K562 (cell line): Measurements from ENCODE around the gene LIN28B. TPM values are rescaled to one million over a fixed set of nuclear protein-coding genes. Genes with fewer than 3 reads are reported as not detected.

Experiments used
- CREB3 ChIP-seq: fragments of 450-650 bp; conservative IDR thresholded peaks from 2 replicates; pipeline ENCODE4 v1.6.1; 2016; ENCODE audit warnings: missing genetic modification characterization, low read depth, mild to moderate bottlenecking, missing compliant biosample characterization, moderate library complexity
- FOXA3 ChIP-seq, 2 experiments: fragments of 450-650 bp in 1 of 2; sonication (generic) in 1 of 2; formaldehyde crosslinking; IDR thresholded peaks in 1 of 2; conservative IDR thresholded peaks in 1 of 2; 2 replicates each; pipeline versions ENCODE4 v1.4.0 to v1.8.0; 2020 to 2022; ENCODE audit warnings: mild to moderate bottlenecking in 2 of 2, missing genetic modification reagents in 1 of 2
- IFI16 ChIP-seq: fragments of 250-450 bp; sonication (Bioruptor Pico); IDR thresholded peaks from 2 replicates; pipeline ENCODE4 v2.1.2; 2022; ENCODE audit warnings: mild to moderate bottlenecking, inconsistent platforms
- NFIC ChIP-seq: fragments of 450-650 bp; IDR thresholded peaks from 2 replicates; pipeline ENCODE4 v1.6.1; 2017; ENCODE audit warnings: mild to moderate bottlenecking, inconsistent platforms
- POU5F1 ChIP-seq: fragments of 150-350 bp; IDR thresholded peaks from 2 replicates; pipeline ENCODE4 v1.6.1; 2014; ENCODE audit warnings: borderline replicate concordance, low read length, low read depth, mild to moderate bottlenecking; ENCODE audit not compliant: partially characterized antibody
- ZNF507 ChIP-seq: conservative IDR thresholded peaks from 2 replicates; pipeline ENCODE4 v1.6.1; 2017; ENCODE audit warnings: missing genetic modification characterization, missing compliant biosample characterization
- ZNF77 ChIP-seq: fragments of 250-450 bp; sonication (Bioruptor Pico); IDR thresholded peaks from 2 replicates; pipeline ENCODE4 v1.5.0; 2020
- polyA plus RNA-seq, 8 experiments: library from polyadenylated mRNA; depleted of rRNA in 4 of 8; stranded (reverse) in 5 of 8; unstranded in 3 of 8; fragments of >200 nt; fragmentation: Nextera tagmentation in 2 of 8; fragmentation: Illumina TruSeq in 1 of 8; extraction: Ambion mirVana in 2 of 8; extraction: Trizol in 1 of 8; gene quantifications; 2 replicates each; pipeline versions ENCODE4 v1.2.1 to v1.2.3, GENCODE V29; 2011 to 2014; ENCODE audit warnings: inconsistent platforms in 1 of 8, missing spikeins in 1 of 8
- total RNA-seq, 7 experiments: library from RNA; depleted of rRNA in 6 of 7; stranded (reverse); fragments of >200 nt in 6 of 7; fragmentation: Illumina TruSeq in 2 of 7; extraction: Trizol in 2 of 7; gene quantifications; 2 replicates each; pipeline versions ENCODE4 v1.2.1 to v1.2.3, GENCODE V29; 2011 to 2021; ENCODE audit warnings: low replicate concordance in 1 of 7
- TF ChIP-seq, protein P1 (sequence below), 2 experiments: fragments of 450-650 bp; formaldehyde crosslinking in 1 of 2; IDR thresholded peaks; 2 replicates each; pipeline versions ENCODE4 v1.4.0 to v1.6.1; 2014 to 2020; ENCODE audit warnings: mild to moderate bottlenecking in 2 of 2, borderline replicate concordance in 1 of 2, low read depth in 1 of 2
- TF ChIP-seq, protein P2 (sequence below): sonication (generic); formaldehyde crosslinking; IDR thresholded peaks from 2 replicates; pipeline ENCODE4 v1.8.1; 2023; ENCODE audit warnings: mild to moderate bottlenecking, missing genetic modification reagents

Gene LIN28B
- total and polyA plus RNA-seq, 9 of the 15 experiments (the other 6 are each of a cell fraction or from before 2014, with no cell fraction given): 20.9 to 77.3 (median 42.1) TPM

GRCh38 chr6:105091140-105091829 is 134.4 kb downstream of the LIN28B start (continued):
- TF ChIP-seq, protein P1, sequence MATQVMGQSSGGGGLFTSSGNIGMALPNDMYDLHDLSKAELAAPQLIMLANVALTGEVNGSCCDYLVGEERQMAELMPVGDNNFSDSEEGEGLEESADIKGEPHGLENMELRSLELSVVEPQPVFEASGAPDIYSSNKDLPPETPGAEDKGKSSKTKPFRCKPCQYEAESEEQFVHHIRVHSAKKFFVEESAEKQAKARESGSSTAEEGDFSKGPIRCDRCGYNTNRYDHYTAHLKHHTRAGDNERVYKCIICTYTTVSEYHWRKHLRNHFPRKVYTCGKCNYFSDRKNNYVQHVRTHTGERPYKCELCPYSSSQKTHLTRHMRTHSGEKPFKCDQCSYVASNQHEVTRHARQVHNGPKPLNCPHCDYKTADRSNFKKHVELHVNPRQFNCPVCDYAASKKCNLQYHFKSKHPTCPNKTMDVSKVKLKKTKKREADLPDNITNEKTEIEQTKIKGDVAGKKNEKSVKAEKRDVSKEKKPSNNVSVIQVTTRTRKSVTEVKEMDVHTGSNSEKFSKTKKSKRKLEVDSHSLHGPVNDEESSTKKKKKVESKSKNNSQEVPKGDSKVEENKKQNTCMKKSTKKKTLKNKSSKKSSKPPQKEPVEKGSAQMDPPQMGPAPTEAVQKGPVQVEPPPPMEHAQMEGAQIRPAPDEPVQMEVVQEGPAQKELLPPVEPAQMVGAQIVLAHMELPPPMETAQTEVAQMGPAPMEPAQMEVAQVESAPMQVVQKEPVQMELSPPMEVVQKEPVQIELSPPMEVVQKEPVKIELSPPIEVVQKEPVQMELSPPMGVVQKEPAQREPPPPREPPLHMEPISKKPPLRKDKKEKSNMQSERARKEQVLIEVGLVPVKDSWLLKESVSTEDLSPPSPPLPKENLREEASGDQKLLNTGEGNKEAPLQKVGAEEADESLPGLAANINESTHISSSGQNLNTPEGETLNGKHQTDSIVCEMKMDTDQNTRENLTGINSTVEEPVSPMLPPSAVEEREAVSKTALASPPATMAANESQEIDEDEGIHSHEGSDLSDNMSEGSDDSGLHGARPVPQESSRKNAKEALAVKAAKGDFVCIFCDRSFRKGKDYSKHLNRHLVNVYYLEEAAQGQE (IDR thresholded peaks at IDR 0.05; ENCODE audit: borderline replicate concordance): no peak
- TF ChIP-seq, protein P1 (CRISPR knock-in tag; IDR thresholded peaks at IDR 0.05; ENCODE audit: low read depth): no peak
- TF ChIP-seq, protein P2, sequence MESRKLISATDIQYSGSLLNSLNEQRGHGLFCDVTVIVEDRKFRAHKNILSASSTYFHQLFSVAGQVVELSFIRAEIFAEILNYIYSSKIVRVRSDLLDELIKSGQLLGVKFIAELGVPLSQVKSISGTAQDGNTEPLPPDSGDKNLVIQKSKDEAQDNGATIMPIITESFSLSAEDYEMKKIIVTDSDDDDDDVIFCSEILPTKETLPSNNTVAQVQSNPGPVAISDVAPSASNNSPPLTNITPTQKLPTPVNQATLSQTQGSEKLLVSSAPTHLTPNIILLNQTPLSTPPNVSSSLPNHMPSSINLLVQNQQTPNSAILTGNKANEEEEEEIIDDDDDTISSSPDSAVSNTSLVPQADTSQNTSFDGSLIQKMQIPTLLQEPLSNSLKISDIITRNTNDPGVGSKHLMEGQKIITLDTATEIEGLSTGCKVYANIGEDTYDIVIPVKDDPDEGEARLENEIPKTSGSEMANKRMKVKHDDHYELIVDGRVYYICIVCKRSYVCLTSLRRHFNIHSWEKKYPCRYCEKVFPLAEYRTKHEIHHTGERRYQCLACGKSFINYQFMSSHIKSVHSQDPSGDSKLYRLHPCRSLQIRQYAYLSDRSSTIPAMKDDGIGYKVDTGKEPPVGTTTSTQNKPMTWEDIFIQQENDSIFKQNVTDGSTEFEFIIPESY (CRISPR knock-in tag): no peak
- TF ChIP-seq FOXA3 (CRISPR knock-in tag; conservative IDR thresholded peaks at IDR 0.05 in 1 of 2, IDR thresholded peaks at IDR 0.05 in 1 of 2) (no peak), CREB3 (no peak), NFIC (no peak), ZNF507 (no peak), ZNF77 (CRISPR knock-in tag) (no peak), POU5F1 (no peak), IFI16 (no peak)
